ENCODE measurements around the gene GLCCI1. TPM values are rescaled to one million over a fixed set of nuclear protein-coding genes. Genes with fewer than 3 reads are reported as not detected.

GLCCI1 gene
- total and polyA plus RNA-seq, 2 donors (not counting 3 experiments of a cell fraction or from before 2014, with no cell fraction given) = 2.3 to 5.6 TPM

GRCh38 chr7:8052824-8053223 lies 84.2 kb downstream of the GLCCI1 start:
- no peaks in the 10 kb centered on the region for H3K4me1 ChIP-seq (ENCODE audit: control insufficient read depth, extremely low read depth, insufficient read depth, low read length)
- no peaks in the 10 kb centered on the region for H3K9me3 ChIP-seq (replicated peaks; ENCODE audit: control insufficient read depth, insufficient read depth, low read length)
- intact Hi-C loops (cut with micrococcal nuclease) (no loop called here), dilution Hi-C loops (cut with MboI; ENCODE audit: extremely low pct_ligation_motif_present, low sequenced_read_pairs) (no loop called here)
- H3K27me3 ChIP-seq (ENCODE audit: control insufficient read depth in 2 of 2, insufficient read depth in 2 of 2, low read length in 2 of 2) = no peaks in the 10 kb centered on the region
- no peaks in the 10 kb centered on the region for H3K79me2 ChIP-seq (ENCODE audit: control insufficient read depth, insufficient read depth, low read length)
- no peaks in the 10 kb centered on the region for H3K9me1 ChIP-seq (replicated peaks; ENCODE audit: control insufficient read depth, extremely low read depth, insufficient read depth, low read length)
- H3K9ac ChIP-seq (replicated peaks; ENCODE audit: extremely low read depth, insufficient read depth, low read length) = no peak overlapping the region
- H4K20me1 ChIP-seq (replicated peaks; ENCODE audit: control insufficient read depth, extremely low read depth, insufficient read depth, low read length) = no peaks in the 10 kb centered on the region
- TF ChIP-seq JUN (IDR thresholded peaks at IDR 0.05; ENCODE audit: borderline replicate concordance, insufficient read depth, insufficient read length, low read depth) (no peak), EZH2 (IDR thresholded peaks at IDR 0.05; ENCODE audit: borderline replicate concordance, low read depth, low read length, severe bottlenecking) (no peak), FOS (IDR thresholded peaks at IDR 0.05; ENCODE audit: borderline replicate concordance, insufficient read depth, low read length) (no peak), CTCF (IDR thresholded peaks at IDR 0.05; ENCODE audit: extremely low read depth in 1 of 2, insufficient read depth in 1 of 2, low read depth in 1 of 2, low read length in 2 of 2) (no peak), GATA2 (IDR thresholded peaks at IDR 0.05; ENCODE audit: insufficient read depth, insufficient read length, low read depth, low read length) (no peak), MAX (IDR thresholded peaks at IDR 0.05; ENCODE audit: insufficient read depth, insufficient read length) (no peak), POLR2A (IDR thresholded peaks at IDR 0.05; ENCODE audit: low read depth, low read length) (no peak), MYC (IDR thresholded peaks at IDR 0.05; ENCODE audit: low read depth, low read length) (no peak), POLR2AphosphoS5 (IDR thresholded peaks at IDR 0.05; ENCODE audit: insufficient read depth, low read depth, low read length) (no peak)
- ChIA-PET POLR2A (no interaction called here), CTCF (interaction anchor here (0.9 kb wide), 1 partner anchor 31 kb away, joined by 3 read pairs; no protein-coding TSS in a partner anchor)
- H3K4me2 ChIP-seq (ENCODE audit: insufficient read depth, low read length) = no peak overlapping the region
- FAIRE-seq (no peak), DNase-seq (ENCODE audit: low read depth, low spot score) (no peak)
- no peak overlapping the region for H3K27ac ChIP-seq (ENCODE audit: insufficient read depth, low read depth, low read length)
- no TSS peak for BruUV-seq (replicated peaks)
- no peak overlapping the region for H3K4me3 ChIP-seq (replicated peaks in 1 of 3; ENCODE audit: insufficient read depth in 1 of 3, low read depth in 1 of 3, low read length in 3 of 3)
- no peak overlapping the region for H2AFZ ChIP-seq (ENCODE audit: low read depth, low read length)
- no peaks in the 10 kb centered on the region for H3K36me3 ChIP-seq (ENCODE audit: control insufficient read depth in 2 of 2, extremely low read depth in 1 of 2, insufficient read depth in 2 of 2, low read length in 2 of 2)
